Measurements from ENCODE around the gene OTUB2. TPM values are rescaled to one million over a fixed set of nuclear protein-coding genes. Genes with fewer than 3 reads are reported as not detected.

Gene OTUB2
- total and polyA plus RNA-seq, 2 donors (not counting 3 experiments of a cell fraction or from before 2014, with no cell fraction given): 0.70 to 1.6 TPM

DNA sequence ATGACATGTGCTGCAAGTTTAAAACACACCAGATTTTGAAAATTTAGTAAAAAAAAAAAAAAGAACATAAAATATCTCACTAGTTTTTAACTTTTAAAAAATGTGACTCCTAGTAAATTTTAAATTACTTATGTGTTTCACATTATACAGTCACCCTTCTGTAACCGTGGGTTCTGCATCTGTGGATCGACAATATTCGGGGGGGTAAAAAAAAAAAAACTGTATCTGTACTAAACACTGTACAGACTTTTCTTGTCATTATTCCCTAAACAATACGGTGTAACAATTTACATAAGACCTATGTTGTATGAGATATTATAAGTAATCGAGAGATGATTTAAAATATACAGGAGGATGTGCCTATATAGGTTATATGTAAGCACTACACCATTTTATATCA is 51.7 kb downstream of the OTUB2 start:
- ChIA-PET POLR2A (no interaction called here), CTCF (interaction anchor here (1.3 kb wide), 1 partner anchor 59 kb away, joined by 4 read pairs; no protein-coding TSS in a partner anchor)
- Histone ChIP-seq H3K4me3 (replicated peaks in 1 of 3; ENCODE audit: insufficient read depth in 1 of 3, low read depth in 1 of 3, low read length in 3 of 3) (no peak overlapping the region), H4K20me1 (replicated peaks; ENCODE audit: control insufficient read depth, extremely low read depth, insufficient read depth, low read length) (peaks cover 4% of the 10 kb centered on the region), H2AFZ (ENCODE audit: low read depth, low read length) (no peak overlapping the region), H3K4me2 (ENCODE audit: insufficient read depth, low read length) (peak overlapping the region; percentile 52), H3K9me1 (replicated peaks; ENCODE audit: control insufficient read depth, extremely low read depth, insufficient read depth, low read length) (no peaks in the 10 kb centered on the region), H3K9me3 (replicated peaks; ENCODE audit: control insufficient read depth, insufficient read depth, low read length) (no peaks in the 10 kb centered on the region), H3K9ac (replicated peaks; ENCODE audit: extremely low read depth, insufficient read depth, low read length) (no peak overlapping the region), H3K27me3 (ENCODE audit: control insufficient read depth in 2 of 2, insufficient read depth in 2 of 2, low read length in 2 of 2) (no peaks in the 10 kb centered on the region), H3K36me3 (ENCODE audit: control insufficient read depth in 2 of 2, extremely low read depth in 1 of 2, insufficient read depth in 2 of 2, low read length in 2 of 2) (peaks cover 3 to 5% of the 10 kb centered on the region in 2 experiments), H3K27ac (ENCODE audit: insufficient read depth, low read depth, low read length) (no peak overlapping the region), H3K79me2 (ENCODE audit: control insufficient read depth, insufficient read depth, low read length) (peaks cover 79% of the 10 kb centered on the region), H3K4me1 (ENCODE audit: control insufficient read depth, extremely low read depth, insufficient read depth, low read length) (peaks cover 29% of the 10 kb centered on the region)
- DNase-seq (ENCODE audit: low read depth, low spot score) (no peak), FAIRE-seq (no peak)
- intact Hi-C loops (cut with micrococcal nuclease) (no loop called here), dilution Hi-C loops (cut with MboI; ENCODE audit: extremely low pct_ligation_motif_present, low sequenced_read_pairs) (no loop called here)
- no TSS peak for BruUV-seq (replicated peaks)
- TF ChIP-seq GATA2 (IDR thresholded peaks at IDR 0.05; ENCODE audit: insufficient read depth, insufficient read length, low read depth, low read length) (no peak), POLR2AphosphoS5 (IDR thresholded peaks at IDR 0.05; ENCODE audit: insufficient read depth, low read depth, low read length) (no peak), MYC (IDR thresholded peaks at IDR 0.05; ENCODE audit: low read depth, low read length) (no peak), POLR2A (IDR thresholded peaks at IDR 0.05; ENCODE audit: low read depth, low read length) (no peak), JUN (IDR thresholded peaks at IDR 0.05; ENCODE audit: borderline replicate concordance, insufficient read depth, insufficient read length, low read depth) (no peak), FOS (IDR thresholded peaks at IDR 0.05; ENCODE audit: borderline replicate concordance, insufficient read depth, low read length) (no peak)
- TF ChIP-seq, protein P1, sequence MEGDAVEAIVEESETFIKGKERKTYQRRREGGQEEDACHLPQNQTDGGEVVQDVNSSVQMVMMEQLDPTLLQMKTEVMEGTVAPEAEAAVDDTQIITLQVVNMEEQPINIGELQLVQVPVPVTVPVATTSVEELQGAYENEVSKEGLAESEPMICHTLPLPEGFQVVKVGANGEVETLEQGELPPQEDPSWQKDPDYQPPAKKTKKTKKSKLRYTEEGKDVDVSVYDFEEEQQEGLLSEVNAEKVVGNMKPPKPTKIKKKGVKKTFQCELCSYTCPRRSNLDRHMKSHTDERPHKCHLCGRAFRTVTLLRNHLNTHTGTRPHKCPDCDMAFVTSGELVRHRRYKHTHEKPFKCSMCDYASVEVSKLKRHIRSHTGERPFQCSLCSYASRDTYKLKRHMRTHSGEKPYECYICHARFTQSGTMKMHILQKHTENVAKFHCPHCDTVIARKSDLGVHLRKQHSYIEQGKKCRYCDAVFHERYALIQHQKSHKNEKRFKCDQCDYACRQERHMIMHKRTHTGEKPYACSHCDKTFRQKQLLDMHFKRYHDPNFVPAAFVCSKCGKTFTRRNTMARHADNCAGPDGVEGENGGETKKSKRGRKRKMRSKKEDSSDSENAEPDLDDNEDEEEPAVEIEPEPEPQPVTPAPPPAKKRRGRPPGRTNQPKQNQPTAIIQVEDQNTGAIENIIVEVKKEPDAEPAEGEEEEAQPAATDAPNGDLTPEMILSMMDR (IDR thresholded peaks at IDR 0.05; ENCODE audit: extremely low read depth in 1 of 2, insufficient read depth in 1 of 2, low read depth in 1 of 2, low read length in 2 of 2): no peak
